GM18505 (cell line): ENCODE measurements around the gene PDIA6.

Experiments used
- ATAC-seq: cut with Tn5 transposase; IDR thresholded peaks from one replicate; pipeline ENCODE4 v1.9.1; 2021; ENCODE audit not compliant: unreplicated experiment
- POLR2A ChIP-seq: IDR thresholded peaks from 4 replicates; pipeline ENCODE4 v1.6.1; 2011; ENCODE audit warnings: borderline replicate concordance; ENCODE audit not compliant: insufficient read depth, insufficient read length; ENCODE audit errors: extremely low read depth

Gene PDIA6

GRCh38 chr2:10841547-10842219, 29.1 kb upstream of the PDIA6 start:
- no peak for TF ChIP-seq POLR2A
- no peak for ATAC-seq

- ATAC-seq = no peak
- TF ChIP-seq POLR2A = no peak
Measured at GRCh38 chr2:10839813-10840212, 27.2 kb upstream of the PDIA6 start.

GRCh38 chr2:10838734-10839133, 26.1 kb upstream of the PDIA6 start:
- ATAC-seq = no peak
- no peak for TF ChIP-seq POLR2A

- ATAC-seq = no peak
- no peak for TF ChIP-seq POLR2A
Measured at GRCh38 chr2:10837298-10838266, 25.0 kb upstream of the PDIA6 start.

- ATAC-seq = peak; percentile 68
- TF ChIP-seq POLR2A = no peak
Measured at GRCh38 chr2:10835052-10835970, 22.7 kb upstream of the PDIA6 start.

- no peak for ATAC-seq
- TF ChIP-seq POLR2A = no peak
Measured at GRCh38 chr2:10834068-10834655, 21.6 kb upstream of the PDIA6 start.

- no peak for ATAC-seq
- no peak for TF ChIP-seq POLR2A
Measured at GRCh38 chr2:10833021-10833420, 20.4 kb upstream of the PDIA6 start.

GRCh38 chr2:10832203-10832936, 19.8 kb upstream of the PDIA6 start:
- TF ChIP-seq POLR2A = no peak
- peak; percentile 78 for ATAC-seq

- no peak for ATAC-seq
- TF ChIP-seq POLR2A = no peak
Measured at GRCh38 chr2:10831400-10831985, 18.9 kb upstream of the PDIA6 start.

GRCh38 chr2:10830641-10831399, 18.2 kb upstream of the PDIA6 start:
- no peak for TF ChIP-seq POLR2A
- no peak for ATAC-seq

GRCh38 chr2:10830203-10830602, 17.6 kb upstream of the PDIA6 start:
- ATAC-seq = no peak
- no peak for TF ChIP-seq POLR2A
